Mesendoderm (in vitro differentiated cells): ENCODE data around the gene MOB3C.

Experiments
- DNase-seq: peaks from one replicate; pipeline ENCODE4 v3.0.0; 2013
- H2AK5ac ChIP-seq: 2 replicates; pipeline ENCODE4 v1.6.1; 2013; ENCODE audit warnings: low read length, inconsistent platforms
- H2BK120ac ChIP-seq: 2 replicates; pipeline ENCODE4 v1.6.1; 2013; ENCODE audit warnings: low read depth, mild to moderate bottlenecking, low read length, moderate library complexity, mixed read lengths
- H2BK15ac ChIP-seq: replicated peaks from 2 replicates; pipeline ENCODE4 v1.6.1; 2013; ENCODE audit warnings: low read depth, mild to moderate bottlenecking, moderate library complexity
- H2BK5ac ChIP-seq: 2 replicates; pipeline ENCODE4 v1.6.1; 2013; ENCODE audit warnings: low read length, inconsistent platforms
- H3K18ac ChIP-seq: 2 replicates; pipeline ENCODE4 v1.6.1; 2013; ENCODE audit warnings: mild to moderate bottlenecking, low read length, mixed read lengths
- H3K23ac ChIP-seq: one replicate; pipeline ENCODE4 v1.6.1; 2013; ENCODE audit warnings: low read length
- H3K27ac ChIP-seq: 2 replicates; pipeline ENCODE4 v1.5.1; 2013; ENCODE audit warnings: low read depth, mild to moderate bottlenecking, inconsistent platforms, low read length, moderate library complexity
- H3K27me3 ChIP-seq: 2 replicates; pipeline ENCODE4 v1.6.1; 2013; ENCODE audit warnings: low read length, control low read depth, mild to moderate bottlenecking, inconsistent platforms; ENCODE audit not compliant: insufficient read depth, poor library complexity
- H3K36me3 ChIP-seq: 2 replicates; pipeline ENCODE4 v1.6.1; 2013; ENCODE audit warnings: low read length, inconsistent platforms; ENCODE audit not compliant: control insufficient read depth, insufficient read depth
- H3K4ac ChIP-seq: one replicate; pipeline ENCODE4 v1.6.1; 2013; ENCODE audit warnings: low read depth, mild to moderate bottlenecking, low read length, moderate library complexity
- H3K4me1 ChIP-seq: 2 replicates; pipeline ENCODE4 v1.6.1; 2013; ENCODE audit warnings: low read depth, low read length, inconsistent platforms; ENCODE audit not compliant: control insufficient read depth
- H3K4me2 ChIP-seq: 2 replicates; pipeline ENCODE4 v1.6.1; 2013; ENCODE audit warnings: low read length
- H3K4me3 ChIP-seq: 2 replicates; pipeline ENCODE4 v1.5.1; 2013; ENCODE audit warnings: mild to moderate bottlenecking, low read length
- H3K56ac ChIP-seq: one replicate; pipeline ENCODE4 v1.6.1; 2013; ENCODE audit warnings: low read length
- H3K79me1 ChIP-seq: 2 replicates; pipeline ENCODE4 v1.6.1; 2013; ENCODE audit warnings: low read length, inconsistent platforms
- H3K79me2 ChIP-seq: 2 replicates; pipeline ENCODE4 v1.6.1; 2013; ENCODE audit warnings: mild to moderate bottlenecking, low read length; ENCODE audit not compliant: control insufficient read depth, insufficient read depth
- H3K9ac ChIP-seq: 2 replicates; pipeline ENCODE4 v1.6.1; 2013; ENCODE audit warnings: low read length, inconsistent platforms
- H4K5ac ChIP-seq: one replicate; pipeline ENCODE4 v1.6.1; 2013; ENCODE audit warnings: low read length
- H4K8ac ChIP-seq: one replicate; pipeline ENCODE4 v1.6.1; 2013; ENCODE audit warnings: low read depth, mild to moderate bottlenecking, control low read depth, low read length, moderate library complexity
- whole genome bisulfite sequencing: extraction: QIAGEN DNeasy Blood & Tissue Kit; methylation state at CpG from one replicate; pipeline ENCODE4 v1.1.7; 2013; ENCODE audit warnings: low lambda C conversion rate, missing lambda C conversion rate; ENCODE audit not compliant: insufficient coverage; ENCODE audit errors: extremely low coverage; 5-methylcytosine and 5-hydroxymethylcytosine counted together

MOB3C gene

GRCh38 chr1:46611691-46612221 lies 4.9 kb downstream of the MOB3C start:
- H3K79me1 ChIP-seq: no peaks in the 10 kb centered on the region
- H3K27me3 ChIP-seq: no peaks in the 10 kb centered on the region
- no peak overlapping the region for H4K8ac ChIP-seq
- no peak overlapping the region for H2BK15ac ChIP-seq
- no peak overlapping the region for H3K56ac ChIP-seq
- H4K5ac ChIP-seq: no peak overlapping the region
- no peaks in the 10 kb centered on the region for H3K36me3 ChIP-seq
- H3K18ac ChIP-seq: no peak overlapping the region
- no peak overlapping the region for H2BK120ac ChIP-seq
- peak overlapping the region; percentile 45 for H3K23ac ChIP-seq
- no peak overlapping the region for H3K4me3 ChIP-seq
- no peak overlapping the region for H3K4me2 ChIP-seq
- no peak for DNase-seq
- peaks cover 7% of the 10 kb centered on the region for H3K4me1 ChIP-seq
- H2BK5ac ChIP-seq: no peak overlapping the region
- H3K4ac ChIP-seq: no peak overlapping the region
- no peak overlapping the region for H3K9ac ChIP-seq
- H3K27ac ChIP-seq: no peak overlapping the region
- H3K79me2 ChIP-seq: no peaks in the 10 kb centered on the region
- no CpG with 5 or more reads among the region's 7 CpGs for WGBS
- H2AK5ac ChIP-seq: no peak overlapping the region

GRCh38 chr1:46607345-46608130 lies 9.1 kb downstream of the MOB3C start:
- H3K23ac ChIP-seq: no peak overlapping the region
- H3K36me3 ChIP-seq: no peaks in the 10 kb centered on the region
- H3K27ac ChIP-seq: no peak overlapping the region
- no peak overlapping the region for H2BK120ac ChIP-seq
- peaks cover 6% of the 10 kb centered on the region for H3K4me1 ChIP-seq
- no peak overlapping the region for H3K4ac ChIP-seq
- DNase-seq: no peak
- no peak overlapping the region for H4K5ac ChIP-seq
- H3K56ac ChIP-seq: no peak overlapping the region
- no peaks in the 10 kb centered on the region for H3K79me2 ChIP-seq
- no peaks in the 10 kb centered on the region for H3K27me3 ChIP-seq
- no peak overlapping the region for H3K4me3 ChIP-seq
- no peak overlapping the region for H2AK5ac ChIP-seq
- H2BK5ac ChIP-seq: no peak overlapping the region
- no peaks in the 10 kb centered on the region for H3K79me1 ChIP-seq
- H3K18ac ChIP-seq: no peak overlapping the region
- no CpG with 5 or more reads among the region's 7 CpGs for WGBS
- H3K4me2 ChIP-seq: no peak overlapping the region
- H3K9ac ChIP-seq: no peak overlapping the region
- no peak overlapping the region for H4K8ac ChIP-seq
- no peak overlapping the region for H2BK15ac ChIP-seq

- Histone ChIP-seq H2BK120ac (no peak overlapping the region), H3K4me1 (peaks cover 6% of the 10 kb centered on the region), H3K27ac (no peak overlapping the region), H4K8ac (no peak overlapping the region), H4K5ac (no peak overlapping the region), H2AK5ac (no peak overlapping the region), H3K79me2 (no peaks in the 10 kb centered on the region), H3K4me2 (no peak overlapping the region), H2BK5ac (no peak overlapping the region), H3K23ac (no peak overlapping the region), H3K4me3 (no peak overlapping the region), H3K4ac (no peak overlapping the region), H3K9ac (no peak overlapping the region), H3K79me1 (no peaks in the 10 kb centered on the region), H3K56ac (no peak overlapping the region), H3K18ac (no peak overlapping the region), H3K27me3 (no peaks in the 10 kb centered on the region), H2BK15ac (no peak overlapping the region), H3K36me3 (no peaks in the 10 kb centered on the region)
- WGBS: no CpG with 5 or more reads among the region's 2 CpGs
- DNase-seq: no peak
Observed at GRCh38 chr1:46606255-46606965, 10.2 kb downstream of the MOB3C start.

DNA sequence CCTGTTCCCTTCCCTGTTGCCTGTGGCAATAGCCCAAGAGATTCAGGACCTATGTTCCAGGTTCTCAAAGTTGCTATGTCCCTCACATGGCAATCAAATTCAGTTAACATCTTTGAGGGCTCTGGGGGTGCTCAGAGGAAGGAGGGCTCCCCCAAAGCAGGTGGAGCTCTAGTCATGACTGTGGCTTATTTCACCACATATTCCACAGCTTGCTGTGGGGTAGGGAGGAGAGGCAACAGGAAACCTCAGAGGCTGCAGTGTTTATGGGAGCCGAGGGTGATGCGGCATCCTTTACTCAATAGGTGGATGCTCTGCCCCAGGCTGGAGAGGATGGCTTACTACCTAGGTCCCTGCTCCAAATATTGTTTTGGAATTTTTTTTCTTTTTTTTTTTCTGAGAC lies 11.4 kb downstream of the MOB3C start:
- H3K56ac ChIP-seq: no peak overlapping the region
- no peak overlapping the region for H4K8ac ChIP-seq
- no peak overlapping the region for H2BK120ac ChIP-seq
- no peak overlapping the region for H4K5ac ChIP-seq
- no peak overlapping the region for H3K27ac ChIP-seq
- H3K36me3 ChIP-seq: no peaks in the 10 kb centered on the region
- H3K9ac ChIP-seq: no peak overlapping the region
- no peak overlapping the region for H3K4ac ChIP-seq
- no peaks in the 10 kb centered on the region for H3K79me1 ChIP-seq
- no CpG with 5 or more reads among the region's 2 CpGs for WGBS
- H2AK5ac ChIP-seq: no peak overlapping the region
- H2BK5ac ChIP-seq: no peak overlapping the region
- no peak overlapping the region for H3K23ac ChIP-seq
- H3K27me3 ChIP-seq: no peaks in the 10 kb centered on the region
- no peak overlapping the region for H3K4me3 ChIP-seq
- H2BK15ac ChIP-seq: no peak overlapping the region
- H3K4me2 ChIP-seq: no peak overlapping the region
- no peak overlapping the region for H3K18ac ChIP-seq
- peaks cover 6% of the 10 kb centered on the region for H3K4me1 ChIP-seq
- no peaks in the 10 kb centered on the region for H3K79me2 ChIP-seq
- no peak for DNase-seq

- no peaks in the 10 kb centered on the region for H3K27me3 ChIP-seq
- H2BK15ac ChIP-seq: no peak within 1 kb of the TSS
- H2BK120ac ChIP-seq: no peak within 1 kb of the TSS
- H4K5ac ChIP-seq: no peak within 1 kb of the TSS
- no peak within 1 kb of the TSS for H3K18ac ChIP-seq
- peak within 1 kb of the TSS; percentile 13 for H3K4me2 ChIP-seq
- no peak within 1 kb of the TSS for H2BK5ac ChIP-seq
- peak within 1 kb of the TSS; percentile 6 for H3K23ac ChIP-seq
- H3K4me3 ChIP-seq: peak within 1 kb of the TSS; percentile 71
- no peak within 1 kb of the TSS for H3K27ac ChIP-seq
- WGBS: no CpG with 5 or more reads among the region's 53 CpGs
- H3K4ac ChIP-seq: no peak within 1 kb of the TSS
- H4K8ac ChIP-seq: no peak within 1 kb of the TSS
- H3K4me1 ChIP-seq: peaks cover 6% of the 10 kb centered on the region
- peak within 1 kb of the TSS; percentile 88 for H3K56ac ChIP-seq
- peak; percentile 98 for DNase-seq
- H3K9ac ChIP-seq: peak within 1 kb of the TSS; percentile 77
- no peak within 1 kb of the TSS for H2AK5ac ChIP-seq
- no peaks in the 10 kb centered on the region for H3K79me1 ChIP-seq
- no peaks in the 10 kb centered on the region for H3K79me2 ChIP-seq
- H3K36me3 ChIP-seq: no peaks in the 10 kb centered on the region
Observed at GRCh38 chr1:46603858-46604549, 12.6 kb downstream of the MOB3C start, which contains the start of gene MKNK1. MKNK1 (minus strand) TSS chr1:46604268; CDS start chr1:46583327, 20,941 bp downstream.
